Lower leg skin (tissue), 4 donors: ENCODE measurements around the gene EGFL8. TPM values are rescaled to one million over a fixed set of nuclear protein-coding genes. Genes with fewer than 3 reads are reported as not detected.

ENCODE experiments used
- DNase-seq, 2 donors: peaks; one replicate each; pipeline ENCODE4 v3.0.0-alpha.2; 2019; ENCODE audit warnings: low spot score in 2 of 2
- H3K4me3 ChIP-seq: fragments of 200-600 bp; sonication (generic); 2 replicates; pipeline ENCODE4 v1.5.1; 2017; ENCODE audit warnings: mild to moderate bottlenecking, low read depth; ENCODE audit not compliant: poor library complexity, severe bottlenecking
- CTCF ChIP-seq, 3 donors: fragments of 450-650 bp; IDR thresholded peaks; one replicate each; pipeline ENCODE4 v1.5.1; 2016; ENCODE audit warnings: antibody characterized with exemption in 3 of 3, mild to moderate bottlenecking in 3 of 3, moderate library complexity in 2 of 3
- POLR2A ChIP-seq, 2 donors: fragments of 450-650 bp; IDR thresholded peaks; one replicate each; pipeline ENCODE4 v1.6.1; 2016 to 2017; ENCODE audit warnings: antibody characterized with exemption in 2 of 2, mild to moderate bottlenecking in 1 of 2, moderate library complexity in 1 of 2
- WGBS, 2 donors: methylation state at CpG; one replicate each; pipeline ENCODE4 v1.1.5; 2018; 5-methylcytosine and 5-hydroxymethylcytosine counted together
- intact Hi-C: fragments of 100-400 bp; cut with DNase I; formaldehyde crosslinking; loops from one replicate; pipeline ENCODE4 v1.15.0; 2023; ENCODE audit warnings: low total_unique reads
- total RNA-seq, 4 donors: library from RNA; depleted of rRNA; stranded (reverse); fragments of >200 nt; gene quantifications; one replicate each; pipeline ENCODE4 v1.1.0, GENCODE V29; 2016

Gene EGFL8
- total RNA-seq, 4 donors from 2014 or later: 12.5 to 40.8 (median 18.6) TPM

- TF ChIP-seq POLR2A (IDR thresholded peaks at IDR 0.05): no peak
- no peak for TF ChIP-seq CTCF (IDR thresholded peaks at IDR 0.05)
- 78 to 81% methylated on average over 12 of the region's 12 CpGs for WGBS, 2 donors
- DNase-seq: no peak
- H3K4me3 ChIP-seq: no peak overlapping the region
- intact Hi-C loops: no loop called here
These were observed 47.8 kb downstream of the EGFL8 start for GRCh38 chr6:32212076-32212760.

- H3K4me3 ChIP-seq: no peak overlapping the region
- DNase-seq: no peak
- TF ChIP-seq CTCF (IDR thresholded peaks at IDR 0.05) (no peak), POLR2A (IDR thresholded peaks at IDR 0.05) (no peak)
- 91 to 93% methylated on average over 6 of the region's 6 CpGs for WGBS, 2 donors
- intact Hi-C loops: no loop called here
These were observed 49.3 kb downstream of the EGFL8 start for GRCh38 chr6:32213649-32214048.

GRCh38 chr6:32214126-32214525 lies 49.7 kb downstream of the EGFL8 start:
- 79 to 91% methylated on average over 3 of the region's 3 CpGs for WGBS, 2 donors
- intact Hi-C loops: no loop called here

DNA sequence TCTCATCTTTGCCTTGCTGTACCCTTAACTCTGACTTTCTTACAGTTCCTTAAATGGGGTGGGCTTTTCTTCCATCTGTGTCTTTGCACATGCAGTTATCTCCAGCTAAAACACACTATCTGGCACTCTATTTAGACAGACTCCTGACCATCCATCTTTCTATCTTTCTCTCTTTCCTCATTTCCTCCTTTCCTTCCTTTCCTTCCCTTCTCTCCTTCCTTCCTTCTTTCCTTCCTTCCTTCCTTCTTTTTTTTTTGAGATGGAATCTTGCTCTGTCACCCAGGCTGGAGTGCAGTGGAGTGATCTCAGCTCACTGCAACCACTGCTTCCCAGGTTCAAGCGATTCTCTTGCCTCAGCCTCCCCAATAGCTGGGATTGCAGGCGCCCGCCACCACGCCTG lies 51.2 kb downstream of the EGFL8 start:
- TF ChIP-seq POLR2A (IDR thresholded peaks at IDR 0.05) (no peak), CTCF (IDR thresholded peaks at IDR 0.05) (no peak)
- intact Hi-C loops: no loop called here
- WGBS, 2 donors: 92 to 96% methylated on average over 4 of the region's 4 CpGs
- DNase-seq: no peak
- H3K4me3 ChIP-seq: no peak overlapping the region

More at GRCh38 chr6:32214126-32214525, 49.7 kb downstream of the EGFL8 start:
- H3K4me3 ChIP-seq: no peak overlapping the region
- TF ChIP-seq CTCF (IDR thresholded peaks at IDR 0.05): no peak
- no peak for TF ChIP-seq POLR2A (IDR thresholded peaks at IDR 0.05)
- DNase-seq: no peak

GRCh38 chr6:32216285-32216684 lies 51.9 kb downstream of the EGFL8 start:
- intact Hi-C loops: no loop called here
- no peak for DNase-seq
- no peak overlapping the region for H3K4me3 ChIP-seq
- no peak for TF ChIP-seq POLR2A (IDR thresholded peaks at IDR 0.05)
- no peak for TF ChIP-seq CTCF (IDR thresholded peaks at IDR 0.05)
- 89 to 90% methylated on average over 10 of the region's 10 CpGs for WGBS, 2 donors

GRCh38 chr6:32216998-32217397 lies 52.6 kb downstream of the EGFL8 start:
- no peak for DNase-seq
- TF ChIP-seq POLR2A (IDR thresholded peaks at IDR 0.05) (no peak), CTCF (IDR thresholded peaks at IDR 0.05) (no peak)
- intact Hi-C loops: no loop called here
- 90 to 91% methylated on average over 11 of the region's 11 CpGs for WGBS, 2 donors
- H3K4me3 ChIP-seq: no peak overlapping the region
